K562 (cell line): ENCODE data around the gene ACTR3C. TPM values are rescaled to one million over a fixed set of nuclear protein-coding genes. Genes with fewer than 3 reads are reported as not detected.

Experiments
- BCL6 ChIP-seq: fragments of 250-450 bp; sonication (Bioruptor Pico); IDR thresholded peaks from 2 replicates; pipeline ENCODE4 v1.4.0; 2020
- DIDO1 ChIP-seq: fragments of 450-650 bp; IDR thresholded peaks from 2 replicates; pipeline ENCODE4 v1.6.1; 2016; ENCODE audit warnings: low read depth, missing biosample characterization, missing genetic modification characterization
- E4F1 ChIP-seq: fragments of 250-450 bp; sonication (Bioruptor Pico); IDR thresholded peaks from 2 replicates; pipeline ENCODE4 v1.5.0; 2021; ENCODE audit warnings: mild to moderate bottlenecking, borderline replicate concordance
- FOXK1 ChIP-seq: sonication (generic); formaldehyde crosslinking; IDR thresholded peaks from 2 replicates; pipeline ENCODE4 v1.8.0; 2022; ENCODE audit warnings: missing genetic modification reagents, mild to moderate bottlenecking, borderline replicate concordance
- JUNB ChIP-seq: fragments of 450-650 bp; formaldehyde crosslinking; conservative IDR thresholded peaks from 2 replicates; pipeline ENCODE4 v1.4.0; 2020; ENCODE audit warnings: mild to moderate bottlenecking
- MEIS2 ChIP-seq: fragments of 450-650 bp; IDR thresholded peaks from 2 replicates; pipeline ENCODE4 v1.6.1; 2014; ENCODE audit warnings: mild to moderate bottlenecking; ENCODE audit not compliant: partially characterized antibody
- MLLT1 ChIP-seq, 2 experiments: fragments of 450-650 bp; IDR thresholded peaks; 2 replicates each; pipeline ENCODE4 v1.6.1; 2016
- MTF1 ChIP-seq: fragments of 250-450 bp; sonication (Bioruptor Pico); IDR thresholded peaks from 2 replicates; pipeline ENCODE4 v1.9.0; 2021; ENCODE audit warnings: moderate library complexity, mild to moderate bottlenecking, inconsistent platforms, borderline replicate concordance
- NFIC ChIP-seq: fragments of 450-650 bp; IDR thresholded peaks from 2 replicates; pipeline ENCODE4 v1.6.1; 2017; ENCODE audit warnings: mild to moderate bottlenecking, inconsistent platforms
- RERE ChIP-seq: sonication (generic); formaldehyde crosslinking; IDR thresholded peaks from 2 replicates; pipeline ENCODE4 v1.8.0; 2023; ENCODE audit warnings: missing genetic modification reagents, mild to moderate bottlenecking, borderline replicate concordance
- STAT5A ChIP-seq: IDR thresholded peaks from 2 replicates; pipeline ENCODE4 v1.6.1; 2012; ENCODE audit warnings: low read length, inconsistent platforms, borderline replicate concordance
- TARDBP ChIP-seq: fragments of 450-650 bp; IDR thresholded peaks from 2 replicates; pipeline ENCODE4 v1.6.1; 2016
- TCF7 ChIP-seq: sonication (generic); IDR thresholded peaks from 2 replicates; pipeline ENCODE4 v1.6.1; 2016; ENCODE audit warnings: antibody characterized with exemption, borderline replicate concordance
- TCF7L2 ChIP-seq: fragments of 150-350 bp; IDR thresholded peaks from 2 replicates; pipeline ENCODE4 v1.6.1; 2016; ENCODE audit warnings: low read depth, mild to moderate bottlenecking, low read length, moderate library complexity
- TEAD1 ChIP-seq, 2 experiments: fragments of 450-650 bp in 1 of 2; sonication (generic) in 1 of 2; formaldehyde crosslinking; IDR thresholded peaks; 2 replicates each; pipeline versions ENCODE4 v1.4.0 to v1.8.0; 2020 to 2022; ENCODE audit warnings: mild to moderate bottlenecking in 2 of 2, missing genetic modification reagents in 1 of 2
- ZNF23 ChIP-seq: fragments of 250-450 bp; sonication (Bioruptor Pico); IDR thresholded peaks from 2 replicates; pipeline ENCODE4 v1.4.0; 2020; ENCODE audit warnings: mild to moderate bottlenecking
- ZNF696 ChIP-seq: fragments of 250-450 bp; sonication (Bioruptor Pico); conservative IDR thresholded peaks from 2 replicates; pipeline ENCODE4 v1.4.0; 2020; ENCODE audit warnings: mild to moderate bottlenecking, moderate library complexity
- polyA plus RNA-seq, 8 experiments: library from polyadenylated mRNA; depleted of rRNA in 4 of 8; stranded (reverse) in 5 of 8; unstranded in 3 of 8; fragments of >200 nt; fragmentation: Nextera tagmentation in 2 of 8; fragmentation: Illumina TruSeq in 1 of 8; extraction: Ambion mirVana in 2 of 8; extraction: Trizol in 1 of 8; gene quantifications; 2 replicates each; pipeline versions ENCODE4 v1.2.1 to v1.2.3, GENCODE V29; 2011 to 2014; ENCODE audit warnings: inconsistent platforms in 1 of 8, missing spikeins in 1 of 8
- total RNA-seq, 7 experiments: library from RNA; depleted of rRNA in 6 of 7; stranded (reverse); fragments of >200 nt in 6 of 7; fragmentation: Illumina TruSeq in 2 of 7; extraction: Trizol in 2 of 7; gene quantifications; 2 replicates each; pipeline versions ENCODE4 v1.2.1 to v1.2.3, GENCODE V29; 2011 to 2021; ENCODE audit warnings: low replicate concordance in 1 of 7

Gene ACTR3C
- total and polyA plus RNA-seq, 9 of the 15 experiments (the other 6 are each of a cell fraction or from before 2014, with no cell fraction given): 9.0 to 35.4 (median 13.3) TPM

- TF ChIP-seq ZNF23 (CRISPR knock-in tag) (peak; percentile 62; the same call in 1 of the 2 replicates), DIDO1 (tag) (peak; percentile 85), MLLT1 (IDR thresholded peaks at IDR 0.05) (peak; percentile 76 to 88), TCF7 (peak; percentile 60; the same call in 1 of the 2 replicates), NFIC (peak; percentile 37; the same call in 1 of the 2 replicates), FOXK1 (CRISPR knock-in tag) (peak; percentile 41; the same call in 1 of the 2 replicates), TEAD1 (CRISPR knock-in tag; IDR thresholded peaks at IDR 0.05) (peak in 1 of 2 experiments; percentile 96; a peak in 2 of 4 replicates), MEIS2 (peak; percentile 72), TCF7L2 (peak; percentile 86), JUNB (CRISPR knock-in tag) (no peak), STAT5A (no peak), ZNF696 (no peak), BCL6 (CRISPR knock-in tag) (peak; percentile 63; the same call in 1 of the 2 replicates), MTF1 (CRISPR knock-in tag) (0 out of 2 replicates have a peak, but pooled peaks have one; percentile 4), TARDBP (peak; percentile 56; the same call in 1 of the 2 replicates), E4F1 (CRISPR knock-in tag) (peak; percentile 71; the same call in 1 of the 2 replicates), RERE (CRISPR knock-in tag) (no peak; the same call in 1 of the 2 replicates)
Measured at GRCh38 chr7:150322833-150323681, at the start of gene ACTR3C, which contains the start of gene LRRC61 (continued).
